SW480 (cell line): ENCODE data around the gene TNIK.
A peak's percentile ranks its signal among the peaks of the same experiment; 100 is the strongest.

Source experiments
- DNase-seq: peaks from one replicate; pipeline ENCODE4 v3.0.0-alpha.2; 2016; ENCODE audit warnings: low spot score

Gene TNIK

GRCh38 chr3:171282041-171282440 is 178.2 kb downstream of the TNIK start:
- no peak for DNase-seq

- no peak for DNase-seq
Observed at GRCh38 chr3:171281256-171281992, 178.8 kb downstream of the TNIK start.

GRCh38 chr3:171279972-171280371 is 180.2 kb downstream of the TNIK start:
- DNase-seq, result no peak

GRCh38 chr3:171278299-171278590 is 182.0 kb downstream of the TNIK start:
- DNase-seq, result no peak

- no peak for DNase-seq
Observed at GRCh38 chr3:171277456-171278298, 182.5 kb downstream of the TNIK start.

GRCh38 chr3:171276923-171277322 is 183.3 kb downstream of the TNIK start:
- no peak for DNase-seq

- no peak for DNase-seq
Observed at GRCh38 chr3:171274222-171274621, 186.0 kb downstream of the TNIK start.

- DNase-seq, result no peak
Observed at GRCh38 chr3:171270541-171270940, 189.7 kb downstream of the TNIK start.

GRCh38 chr3:171269542-171269941 is 190.7 kb downstream of the TNIK start:
- no peak for DNase-seq

GRCh38 chr3:171268677-171269076 is 191.5 kb downstream of the TNIK start:
- DNase-seq, result no peak

- no peak for DNase-seq
Observed at GRCh38 chr3:171267104-171267503, 193.1 kb downstream of the TNIK start.

GRCh38 chr3:171266740-171267073 is 193.5 kb downstream of the TNIK start:
- DNase-seq, result no peak

- DNase-seq, result no peak
Observed at GRCh38 chr3:171266034-171266739, 194.0 kb downstream of the TNIK start.

GRCh38 chr3:171264758-171265157 is 195.4 kb downstream of the TNIK start:
- DNase-seq, result no peak

GRCh38 chr3:171262431-171262830 is 197.8 kb downstream of the TNIK start:
- DNase-seq, result no peak

GRCh38 chr3:171261487-171261886 is 198.7 kb downstream of the TNIK start:
- DNase-seq, result peak; percentile 89

- DNase-seq, result peak; percentile 77
Observed at GRCh38 chr3:171260899-171261298, 199.3 kb downstream of the TNIK start.

GRCh38 chr3:171260466-171260865 is 199.7 kb downstream of the TNIK start:
- no peak for DNase-seq

GRCh38 chr3:171258316-171258715 is 201.9 kb downstream of the TNIK start:
- DNase-seq, result peak; percentile 48

GRCh38 chr3:171257251-171258203 is 202.7 kb downstream of the TNIK start:
- DNase-seq, result no peak

GRCh38 chr3:171256445-171257250 is 203.6 kb downstream of the TNIK start:
- DNase-seq, result no peak
